WTC11 (cell line): ENCODE results near the gene NCKAP5L. TPM values are rescaled to one million over a fixed set of nuclear protein-coding genes. Genes with fewer than 3 reads are reported as not detected.

Experiments
- ATAC-seq: fragments of 200-7000 bp; cut with Tn5 transposase; 2 replicates; pipeline ENCODE4 v1.10.0; 2021; ENCODE audit warnings: mild to moderate bottlenecking, moderate library complexity
- CTCF ChIA-PET: fragments of 300-600 bp; sonication (Branson Sonifier 250); formaldehyde crosslinking; loops from one replicate; lab custom pipeline; 2021; ENCODE audit warnings: antibody characterized with exemption; lab: Charles Lee
- POLR2A ChIA-PET: fragments of 350-600 bp; sonication (Branson Sonifier 250); formaldehyde crosslinking; loops from one replicate; lab custom pipeline; 2021; ENCODE audit warnings: antibody characterized with exemption; lab: Charles Lee
- DNase-seq: peaks from one replicate; pipeline ENCODE4 v3.0.0; 2021; ENCODE audit warnings: low spot score
- H3K27ac Mint-ChIP-seq: 2 replicates; pipeline ENCODE4 v1.8.0; 2021; ENCODE audit warnings: mixed read lengths
- H3K27me3 Mint-ChIP-seq: 2 replicates; pipeline ENCODE4 v1.8.0; 2021; ENCODE audit warnings: low read depth, mild to moderate bottlenecking, moderate library complexity, mixed read lengths
- H3K36me3 Mint-ChIP-seq: 2 replicates; pipeline ENCODE4 v1.8.0; 2021; ENCODE audit warnings: mixed read lengths
- H3K4me1 Mint-ChIP-seq: 2 replicates; pipeline ENCODE4 v1.8.0; 2022; ENCODE audit warnings: mixed read lengths
- H3K4me3 Mint-ChIP-seq: 2 replicates; pipeline ENCODE4 v1.8.0; 2021; ENCODE audit warnings: mild to moderate bottlenecking, moderate library complexity, mixed read lengths
- H3K9me3 Mint-ChIP-seq: 2 replicates; pipeline ENCODE4 v1.8.0; 2021; ENCODE audit warnings: mixed read lengths
- EMX1 ChIP-seq: fragments of 250-450 bp; sonication (Bioruptor Pico); IDR thresholded peaks from 2 replicates; pipeline ENCODE4 v1.8.0; 2021; ENCODE audit warnings: mild to moderate bottlenecking
- JUN ChIP-seq: sonication (generic); formaldehyde crosslinking; IDR thresholded peaks from 2 replicates; pipeline ENCODE4 v1.8.0; 2023; ENCODE audit warnings: mild to moderate bottlenecking, missing genetic modification reagents
- NR1H2 ChIP-seq: sonication (generic); formaldehyde crosslinking; IDR thresholded peaks from 2 replicates; pipeline ENCODE4 v1.9.0; 2021; ENCODE audit warnings: mild to moderate bottlenecking, moderate library complexity, missing genetic modification reagents
- TEAD1 ChIP-seq: sonication (generic); formaldehyde crosslinking; IDR thresholded peaks from 2 replicates; pipeline ENCODE4 v1.8.0; 2022; ENCODE audit warnings: mild to moderate bottlenecking, missing genetic modification reagents
- TEAD4 ChIP-seq: sonication (generic); formaldehyde crosslinking; IDR thresholded peaks from 2 replicates; pipeline ENCODE4 v1.8.0; 2022; ENCODE audit warnings: mild to moderate bottlenecking, missing genetic modification reagents
- TP53 ChIP-seq: sonication (generic); formaldehyde crosslinking; IDR thresholded peaks from 2 replicates; pipeline ENCODE4 v1.8.1; 2023; ENCODE audit warnings: mild to moderate bottlenecking, missing genetic modification reagents
- ZBTB21 ChIP-seq: sonication (generic); formaldehyde crosslinking; IDR thresholded peaks from 2 replicates; pipeline ENCODE4 v1.8.1; 2023; ENCODE audit warnings: mild to moderate bottlenecking, missing genetic modification reagents, borderline replicate concordance
- ZNF138 ChIP-seq: sonication (generic); formaldehyde crosslinking; conservative IDR thresholded peaks from 2 replicates; pipeline ENCODE4 v1.8.1; 2022; ENCODE audit warnings: mild to moderate bottlenecking, moderate library complexity, missing genetic modification reagents
- ZNF671 ChIP-seq: fragments of 250-450 bp; sonication (Bioruptor Pico); IDR thresholded peaks from 2 replicates; pipeline ENCODE4 v1.8.0; 2021; ENCODE audit warnings: mild to moderate bottlenecking
- total RNA-seq: library from RNA; stranded (reverse); gene quantifications from 3 replicates; pipeline ENCODE4 v1.2.3, GENCODE V29; 2021
- TF ChIP-seq, protein P1 (sequence below): sonication (generic); formaldehyde crosslinking; conservative IDR thresholded peaks from 2 replicates; pipeline ENCODE4 v1.8.1; 2023; ENCODE audit warnings: mild to moderate bottlenecking, low read depth, missing genetic modification reagents, moderate library complexity
- TF ChIP-seq, protein P2 (sequence below): fragments of 200-600 bp; IDR thresholded peaks from 2 replicates; pipeline ENCODE4 v1.8.0; 2022; ENCODE audit warnings: antibody characterized with exemption
- TF ChIP-seq, protein P3 (sequence below): fragments of 250-450 bp; sonication (Bioruptor Pico); IDR thresholded peaks from 2 replicates; pipeline ENCODE4 v1.9.0; 2021; ENCODE audit warnings: mild to moderate bottlenecking
- TF ChIP-seq, protein P4 (sequence below): sonication (generic); formaldehyde crosslinking; conservative IDR thresholded peaks from 2 replicates; pipeline ENCODE4 v1.8.1; 2022; ENCODE audit warnings: mild to moderate bottlenecking, missing genetic modification reagents
- TF ChIP-seq, protein P5 (sequence below): sonication (generic); formaldehyde crosslinking; IDR thresholded peaks from 2 replicates; pipeline ENCODE4 v1.8.0; 2022; ENCODE audit warnings: mild to moderate bottlenecking, missing genetic modification reagents
- TF ChIP-seq, protein P6 (sequence below): sonication (generic); formaldehyde crosslinking; IDR thresholded peaks from 2 replicates; pipeline ENCODE4 v1.8.1; 2022; ENCODE audit warnings: mild to moderate bottlenecking, moderate library complexity, missing genetic modification reagents
- TF ChIP-seq, protein P7 (sequence below): fragments of 250-450 bp; sonication (Bioruptor Pico); IDR thresholded peaks from 2 replicates; pipeline ENCODE4 v2.1.2; 2022; ENCODE audit warnings: mild to moderate bottlenecking, moderate library complexity
- TF ChIP-seq, protein P8 (sequence below): sonication (generic); formaldehyde crosslinking; IDR thresholded peaks from 2 replicates; pipeline ENCODE4 v1.8.0; 2022; ENCODE audit warnings: mild to moderate bottlenecking, missing genetic modification reagents
- TF ChIP-seq, protein P9 (sequence below): sonication (generic); formaldehyde crosslinking; IDR thresholded peaks from 2 replicates; pipeline ENCODE4 v1.8.1; 2023; ENCODE audit warnings: mild to moderate bottlenecking, missing genetic modification reagents, moderate library complexity
- TF ChIP-seq, protein P10 (sequence below): sonication (generic); formaldehyde crosslinking; IDR thresholded peaks from 2 replicates; pipeline ENCODE4 v1.8.1; 2022; ENCODE audit warnings: low read depth, missing genetic modification reagents, borderline replicate concordance

Gene NCKAP5L
- total RNA-seq, 1 experiment from 2014 or later = 27.8 TPM

DNA sequence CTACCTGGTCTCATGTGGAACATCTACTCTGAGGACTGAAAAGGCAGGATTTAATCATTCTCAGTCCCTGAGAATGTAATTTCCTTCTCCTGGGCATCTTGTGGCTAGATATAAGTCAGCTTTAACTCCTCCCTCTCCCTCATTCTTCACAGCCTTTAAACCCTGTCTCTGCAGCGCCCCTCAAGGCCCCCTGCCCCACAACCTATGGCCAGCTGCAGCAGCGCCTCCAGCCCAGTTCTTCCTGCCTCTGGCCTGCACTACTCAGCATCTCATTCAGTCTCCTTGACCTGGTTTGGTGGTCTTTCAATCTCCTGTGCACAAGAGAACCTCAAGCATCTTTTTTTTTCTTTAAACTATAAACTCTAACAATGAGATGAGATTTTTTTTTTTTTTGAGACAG lies 29.3 kb downstream of the NCKAP5L start:
- no peaks in the 10 kb centered on the region for H3K9me3 Mint-ChIP-seq
- ATAC-seq = peak; percentile 55
- no peaks in the 10 kb centered on the region for H3K27me3 Mint-ChIP-seq
- ChIA-PET CTCF (interaction anchor here (1.2 to 2.5 kb wide), 6 partner anchors 9 to 147 kb away, joined by 3 to 10 read pairs (median 6); no protein-coding TSS in a partner anchor), POLR2A (interaction anchor here (0.7 kb wide), 1 partner anchor 29 kb away, joined by 3 read pairs; the partner anchor contains the start of gene NCKAP5L)
- H3K36me3 Mint-ChIP-seq = peaks cover 9% of the 10 kb centered on the region
- H3K4me1 Mint-ChIP-seq = no peaks in the 10 kb centered on the region
- no peak for DNase-seq
- H3K4me3 Mint-ChIP-seq = no peak overlapping the region
- no peak for TF ChIP-seq ZNF138 (CRISPR knock-in tag)
- no peak for TF ChIP-seq NR1H2 (CRISPR knock-in tag)
- TF ChIP-seq, protein P1, sequence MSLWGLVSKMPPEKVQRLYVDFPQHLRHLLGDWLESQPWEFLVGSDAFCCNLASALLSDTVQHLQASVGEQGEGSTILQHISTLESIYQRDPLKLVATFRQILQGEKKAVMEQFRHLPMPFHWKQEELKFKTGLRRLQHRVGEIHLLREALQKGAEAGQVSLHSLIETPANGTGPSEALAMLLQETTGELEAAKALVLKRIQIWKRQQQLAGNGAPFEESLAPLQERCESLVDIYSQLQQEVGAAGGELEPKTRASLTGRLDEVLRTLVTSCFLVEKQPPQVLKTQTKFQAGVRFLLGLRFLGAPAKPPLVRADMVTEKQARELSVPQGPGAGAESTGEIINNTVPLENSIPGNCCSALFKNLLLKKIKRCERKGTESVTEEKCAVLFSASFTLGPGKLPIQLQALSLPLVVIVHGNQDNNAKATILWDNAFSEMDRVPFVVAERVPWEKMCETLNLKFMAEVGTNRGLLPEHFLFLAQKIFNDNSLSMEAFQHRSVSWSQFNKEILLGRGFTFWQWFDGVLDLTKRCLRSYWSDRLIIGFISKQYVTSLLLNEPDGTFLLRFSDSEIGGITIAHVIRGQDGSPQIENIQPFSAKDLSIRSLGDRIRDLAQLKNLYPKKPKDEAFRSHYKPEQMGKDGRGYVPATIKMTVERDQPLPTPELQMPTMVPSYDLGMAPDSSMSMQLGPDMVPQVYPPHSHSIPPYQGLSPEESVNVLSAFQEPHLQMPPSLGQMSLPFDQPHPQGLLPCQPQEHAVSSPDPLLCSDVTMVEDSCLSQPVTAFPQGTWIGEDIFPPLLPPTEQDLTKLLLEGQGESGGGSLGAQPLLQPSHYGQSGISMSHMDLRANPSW (CRISPR knock-in tag) = no peak
- TF ChIP-seq, protein P2, sequence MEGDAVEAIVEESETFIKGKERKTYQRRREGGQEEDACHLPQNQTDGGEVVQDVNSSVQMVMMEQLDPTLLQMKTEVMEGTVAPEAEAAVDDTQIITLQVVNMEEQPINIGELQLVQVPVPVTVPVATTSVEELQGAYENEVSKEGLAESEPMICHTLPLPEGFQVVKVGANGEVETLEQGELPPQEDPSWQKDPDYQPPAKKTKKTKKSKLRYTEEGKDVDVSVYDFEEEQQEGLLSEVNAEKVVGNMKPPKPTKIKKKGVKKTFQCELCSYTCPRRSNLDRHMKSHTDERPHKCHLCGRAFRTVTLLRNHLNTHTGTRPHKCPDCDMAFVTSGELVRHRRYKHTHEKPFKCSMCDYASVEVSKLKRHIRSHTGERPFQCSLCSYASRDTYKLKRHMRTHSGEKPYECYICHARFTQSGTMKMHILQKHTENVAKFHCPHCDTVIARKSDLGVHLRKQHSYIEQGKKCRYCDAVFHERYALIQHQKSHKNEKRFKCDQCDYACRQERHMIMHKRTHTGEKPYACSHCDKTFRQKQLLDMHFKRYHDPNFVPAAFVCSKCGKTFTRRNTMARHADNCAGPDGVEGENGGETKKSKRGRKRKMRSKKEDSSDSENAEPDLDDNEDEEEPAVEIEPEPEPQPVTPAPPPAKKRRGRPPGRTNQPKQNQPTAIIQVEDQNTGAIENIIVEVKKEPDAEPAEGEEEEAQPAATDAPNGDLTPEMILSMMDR = no peak
- TF ChIP-seq, protein P3, sequence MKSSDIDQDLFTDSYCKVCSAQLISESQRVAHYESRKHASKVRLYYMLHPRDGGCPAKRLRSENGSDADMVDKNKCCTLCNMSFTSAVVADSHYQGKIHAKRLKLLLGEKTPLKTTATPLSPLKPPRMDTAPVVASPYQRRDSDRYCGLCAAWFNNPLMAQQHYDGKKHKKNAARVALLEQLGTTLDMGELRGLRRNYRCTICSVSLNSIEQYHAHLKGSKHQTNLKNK (CRISPR knock-in tag) = no peak
- no peak for TF ChIP-seq ZNF671 (CRISPR knock-in tag)
- TF ChIP-seq, protein P4, sequence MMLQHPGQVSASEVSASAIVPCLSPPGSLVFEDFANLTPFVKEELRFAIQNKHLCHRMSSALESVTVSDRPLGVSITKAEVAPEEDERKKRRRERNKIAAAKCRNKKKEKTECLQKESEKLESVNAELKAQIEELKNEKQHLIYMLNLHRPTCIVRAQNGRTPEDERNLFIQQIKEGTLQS (CRISPR knock-in tag) = no peak
- TF ChIP-seq, protein P5, sequence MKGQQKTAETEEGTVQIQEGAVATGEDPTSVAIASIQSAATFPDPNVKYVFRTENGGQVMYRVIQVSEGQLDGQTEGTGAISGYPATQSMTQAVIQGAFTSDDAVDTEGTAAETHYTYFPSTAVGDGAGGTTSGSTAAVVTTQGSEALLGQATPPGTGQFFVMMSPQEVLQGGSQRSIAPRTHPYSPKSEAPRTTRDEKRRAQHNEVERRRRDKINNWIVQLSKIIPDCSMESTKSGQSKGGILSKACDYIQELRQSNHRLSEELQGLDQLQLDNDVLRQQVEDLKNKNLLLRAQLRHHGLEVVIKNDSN (CRISPR knock-in tag) = no peak
- TF ChIP-seq, protein P6, sequence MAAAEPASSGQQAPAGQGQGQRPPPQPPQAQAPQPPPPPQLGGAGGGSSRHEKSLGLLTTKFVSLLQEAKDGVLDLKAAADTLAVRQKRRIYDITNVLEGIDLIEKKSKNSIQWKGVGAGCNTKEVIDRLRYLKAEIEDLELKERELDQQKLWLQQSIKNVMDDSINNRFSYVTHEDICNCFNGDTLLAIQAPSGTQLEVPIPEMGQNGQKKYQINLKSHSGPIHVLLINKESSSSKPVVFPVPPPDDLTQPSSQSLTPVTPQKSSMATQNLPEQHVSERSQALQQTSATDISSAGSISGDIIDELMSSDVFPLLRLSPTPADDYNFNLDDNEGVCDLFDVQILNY = no peak
- TF ChIP-seq ZBTB21 (CRISPR knock-in tag) = no peak
- TF ChIP-seq TEAD4 = no peak
- TF ChIP-seq TP53 (CRISPR knock-in tag) = no peak
- TF ChIP-seq, protein P7, sequence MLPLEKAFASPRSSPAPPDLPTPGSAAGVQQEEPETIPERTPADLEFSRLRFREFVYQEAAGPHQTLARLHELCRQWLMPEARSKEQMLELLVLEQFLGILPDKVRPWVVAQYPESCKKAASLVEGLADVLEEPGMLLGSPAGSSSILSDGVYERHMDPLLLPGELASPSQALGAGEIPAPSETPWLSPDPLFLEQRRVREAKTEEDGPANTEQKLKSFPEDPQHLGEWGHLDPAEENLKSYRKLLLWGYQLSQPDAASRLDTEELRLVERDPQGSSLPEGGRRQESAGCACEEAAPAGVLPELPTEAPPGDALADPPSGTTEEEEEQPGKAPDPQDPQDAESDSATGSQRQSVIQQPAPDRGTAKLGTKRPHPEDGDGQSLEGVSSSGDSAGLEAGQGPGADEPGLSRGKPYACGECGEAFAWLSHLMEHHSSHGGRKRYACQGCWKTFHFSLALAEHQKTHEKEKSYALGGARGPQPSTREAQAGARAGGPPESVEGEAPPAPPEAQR (CRISPR knock-in tag) = no peak
- TF ChIP-seq TEAD1 = no peak
- TF ChIP-seq, protein P8, sequence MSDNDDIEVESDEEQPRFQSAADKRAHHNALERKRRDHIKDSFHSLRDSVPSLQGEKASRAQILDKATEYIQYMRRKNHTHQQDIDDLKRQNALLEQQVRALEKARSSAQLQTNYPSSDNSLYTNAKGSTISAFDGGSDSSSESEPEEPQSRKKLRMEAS (CRISPR knock-in tag) = no peak
- TF ChIP-seq, protein P9, sequence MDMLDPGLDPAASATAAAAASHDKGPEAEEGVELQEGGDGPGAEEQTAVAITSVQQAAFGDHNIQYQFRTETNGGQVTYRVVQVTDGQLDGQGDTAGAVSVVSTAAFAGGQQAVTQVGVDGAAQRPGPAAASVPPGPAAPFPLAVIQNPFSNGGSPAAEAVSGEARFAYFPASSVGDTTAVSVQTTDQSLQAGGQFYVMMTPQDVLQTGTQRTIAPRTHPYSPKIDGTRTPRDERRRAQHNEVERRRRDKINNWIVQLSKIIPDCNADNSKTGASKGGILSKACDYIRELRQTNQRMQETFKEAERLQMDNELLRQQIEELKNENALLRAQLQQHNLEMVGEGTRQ (CRISPR knock-in tag) = no peak
- no peak for TF ChIP-seq EMX1 (CRISPR knock-in tag)
- no peak for TF ChIP-seq JUN (CRISPR knock-in tag)
- TF ChIP-seq, protein P10, sequence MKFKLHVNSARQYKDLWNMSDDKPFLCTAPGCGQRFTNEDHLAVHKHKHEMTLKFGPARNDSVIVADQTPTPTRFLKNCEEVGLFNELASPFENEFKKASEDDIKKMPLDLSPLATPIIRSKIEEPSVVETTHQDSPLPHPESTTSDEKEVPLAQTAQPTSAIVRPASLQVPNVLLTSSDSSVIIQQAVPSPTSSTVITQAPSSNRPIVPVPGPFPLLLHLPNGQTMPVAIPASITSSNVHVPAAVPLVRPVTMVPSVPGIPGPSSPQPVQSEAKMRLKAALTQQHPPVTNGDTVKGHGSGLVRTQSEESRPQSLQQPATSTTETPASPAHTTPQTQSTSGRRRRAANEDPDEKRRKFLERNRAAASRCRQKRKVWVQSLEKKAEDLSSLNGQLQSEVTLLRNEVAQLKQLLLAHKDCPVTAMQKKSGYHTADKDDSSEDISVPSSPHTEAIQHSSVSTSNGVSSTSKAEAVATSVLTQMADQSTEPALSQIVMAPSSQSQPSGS (CRISPR knock-in tag) = no peak
- H3K27ac Mint-ChIP-seq = no peak overlapping the region
